ENCODE measurements around the gene EBI3.
"Not testable (repeated sequence)": the region's sequence is repeated elsewhere in the genome, so short reads cannot be mapped to it uniquely, and the experiment has no call there.

The EBI3 gene

DNA sequence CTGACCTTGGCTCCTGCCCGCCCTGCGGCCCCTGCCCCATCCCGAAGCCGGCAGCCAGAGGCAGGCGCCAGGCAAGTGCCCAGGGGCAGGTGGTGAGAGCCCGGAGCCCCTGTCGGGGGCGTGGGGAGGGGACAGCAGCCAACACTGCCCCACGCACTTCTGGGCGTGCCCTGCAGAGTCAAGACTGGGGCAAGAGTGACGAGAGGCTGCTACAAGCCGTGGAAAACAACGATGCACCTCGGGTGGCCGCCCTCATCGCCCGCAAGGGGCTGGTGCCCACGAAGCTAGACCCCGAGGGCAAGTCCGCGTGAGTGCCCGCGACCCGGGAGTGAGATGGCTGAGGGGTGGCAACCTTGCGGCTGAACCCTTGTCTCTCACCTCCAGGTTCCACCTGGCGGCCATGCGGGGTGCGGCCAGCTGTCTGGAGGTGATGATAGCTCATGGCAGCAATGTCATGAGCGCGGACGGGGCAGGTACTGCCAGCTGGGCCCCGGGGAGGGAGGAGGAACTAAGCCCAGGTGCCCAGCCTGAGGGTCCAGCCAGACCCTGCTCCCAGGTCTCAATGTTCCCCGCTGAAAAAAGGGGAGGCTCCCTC, 29.5 kb upstream of the EBI3 start:
- no peak for DNase-seq (ENCODE audit: low read depth in 1 of 2, low spot score in 1 of 2)

DNA sequence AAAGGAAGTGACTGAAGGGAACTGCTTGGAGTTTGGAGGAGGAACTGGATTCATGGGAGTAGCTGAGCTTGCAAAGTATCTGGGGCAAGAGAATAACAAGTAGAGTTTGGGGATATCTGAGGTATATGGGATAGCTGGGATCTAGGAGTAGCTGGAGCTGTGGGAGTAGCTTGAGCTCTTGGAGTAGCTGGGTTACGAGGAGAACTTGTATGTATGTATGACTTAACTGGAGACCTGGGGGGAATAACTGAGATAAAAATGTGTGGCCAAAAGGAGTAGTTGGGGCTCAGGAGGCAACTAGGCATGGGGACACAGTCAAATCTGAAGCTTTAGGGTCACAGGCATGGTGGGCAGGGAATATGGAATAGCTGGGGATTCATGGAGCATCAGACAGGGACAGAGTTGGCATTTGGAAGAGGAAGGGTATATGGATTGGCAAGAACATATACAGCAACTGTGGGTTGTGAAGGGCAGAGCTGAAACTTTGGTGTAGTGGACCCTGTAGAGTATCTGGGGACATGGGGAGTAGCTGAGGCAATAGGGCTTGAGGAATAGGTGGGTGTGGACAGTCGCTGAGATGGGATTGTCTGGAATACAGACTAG, 28.3 kb upstream of the EBI3 start:
- no peak for DNase-seq (ENCODE audit: low read depth in 1 of 2, low spot score in 1 of 2)

DNA sequence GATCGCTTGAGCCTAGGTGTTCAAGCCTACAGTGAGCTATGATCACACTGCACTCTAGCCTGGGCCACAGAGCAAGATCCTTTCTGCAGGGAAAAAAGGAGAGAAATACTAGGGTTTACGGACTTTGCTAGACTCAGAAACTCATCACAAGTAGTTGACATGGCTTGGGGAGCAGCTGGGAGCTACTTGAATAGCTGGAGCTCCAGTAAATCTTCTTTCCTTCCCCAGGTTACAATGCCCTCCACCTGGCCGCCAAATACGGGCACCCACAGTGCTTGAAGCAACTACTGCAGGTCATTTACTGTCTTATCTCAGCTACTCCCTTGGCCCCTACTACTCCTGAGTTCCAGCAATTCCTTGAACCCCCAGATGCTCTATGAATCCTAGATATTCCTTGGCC, 27.5 kb upstream of the EBI3 start:
- DNase-seq (ENCODE audit: low read depth in 1 of 2, low spot score in 1 of 2) = no peak

GRCh38 chr19:4206818-4207484, 22.4 kb upstream of the EBI3 start:
- no peak for DNase-seq (ENCODE audit: low read depth in 1 of 2, low spot score in 1 of 2)

DNA sequence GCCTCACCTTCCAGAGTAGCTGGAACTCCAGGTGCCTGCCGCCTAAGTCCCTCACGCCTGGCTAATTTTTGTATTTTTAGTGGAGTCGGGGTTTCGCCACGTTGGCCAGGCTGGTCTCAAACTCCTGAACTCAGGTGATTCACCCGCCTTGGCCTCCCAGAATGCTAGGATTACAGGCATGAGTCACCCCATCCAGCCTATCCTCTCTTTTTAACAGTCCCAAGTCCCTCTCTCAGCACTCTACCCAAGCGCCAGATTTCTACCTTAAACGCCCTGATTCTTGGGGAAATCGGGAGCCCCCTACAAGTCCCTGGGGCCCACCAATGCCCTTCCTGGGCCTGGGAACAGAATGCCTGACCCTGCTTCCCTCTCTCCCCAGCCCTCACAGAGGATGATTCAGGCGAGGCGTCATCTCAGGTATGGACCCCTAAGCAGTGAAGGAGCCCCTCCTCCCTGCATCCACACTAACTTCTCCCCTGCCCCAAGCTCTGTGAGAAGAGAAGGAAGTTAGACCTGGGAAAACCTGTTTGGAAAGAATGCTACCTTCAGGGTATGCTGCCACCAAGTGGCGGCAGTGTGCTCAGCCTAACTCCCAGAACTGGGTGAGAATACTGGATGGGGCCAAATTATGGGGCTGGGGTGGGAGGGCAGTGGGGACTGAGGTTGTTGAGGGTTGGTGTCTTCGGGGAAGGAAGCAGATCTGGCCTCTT, 20.8 kb upstream of the EBI3 start:
- DNase-seq (ENCODE audit: low read depth in 1 of 2, low spot score in 1 of 2) = no peak

GRCh38 chr19:4210166-4210731, 19.1 kb upstream of the EBI3 start:
- no peak for DNase-seq (ENCODE audit: low read depth in 1 of 2, low spot score in 1 of 2)

- no peak for DNase-seq (ENCODE audit: low read depth in 1 of 2, low spot score in 1 of 2)
These were observed 16.2 kb upstream of the EBI3 start for GRCh38 chr19:4213116-4213515.

- no peak for DNase-seq (ENCODE audit: low read depth in 1 of 2, low spot score in 1 of 2)
These were observed 13.5 kb upstream of the EBI3 start for GRCh38 chr19:4215807-4216206.

- no peak for DNase-seq (ENCODE audit: low read depth in 1 of 2, low spot score in 1 of 2)
These were observed 12.5 kb upstream of the EBI3 start for GRCh38 chr19:4216846-4217245.

- DNase-seq (ENCODE audit: low read depth in 1 of 2, low spot score in 1 of 2) = no peak
These were observed 11.7 kb upstream of the EBI3 start for GRCh38 chr19:4217429-4218264.

DNA sequence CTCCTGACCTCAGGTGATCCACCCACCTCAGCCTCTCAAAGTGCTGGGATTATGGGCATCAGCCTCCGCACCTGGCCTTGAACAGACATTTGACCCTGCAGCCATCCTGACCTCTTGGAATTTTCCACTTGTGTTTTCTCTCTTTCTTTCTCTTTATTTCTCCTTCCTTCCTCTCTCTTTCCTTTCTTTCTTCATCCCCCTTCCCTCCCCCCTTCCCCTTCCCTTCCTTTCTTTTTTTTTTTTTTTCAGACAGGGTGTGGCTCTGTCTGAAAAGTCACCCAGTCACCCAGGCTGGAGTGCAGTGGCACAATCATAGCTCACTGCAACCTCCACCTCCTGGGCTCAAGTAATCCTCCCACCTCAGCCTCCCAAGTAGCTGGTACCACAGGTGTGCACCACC, 10.8 kb upstream of the EBI3 start:
- DNase-seq (ENCODE audit: low read depth in 1 of 2, low spot score in 1 of 2) = not testable (repeated sequence)

DNA sequence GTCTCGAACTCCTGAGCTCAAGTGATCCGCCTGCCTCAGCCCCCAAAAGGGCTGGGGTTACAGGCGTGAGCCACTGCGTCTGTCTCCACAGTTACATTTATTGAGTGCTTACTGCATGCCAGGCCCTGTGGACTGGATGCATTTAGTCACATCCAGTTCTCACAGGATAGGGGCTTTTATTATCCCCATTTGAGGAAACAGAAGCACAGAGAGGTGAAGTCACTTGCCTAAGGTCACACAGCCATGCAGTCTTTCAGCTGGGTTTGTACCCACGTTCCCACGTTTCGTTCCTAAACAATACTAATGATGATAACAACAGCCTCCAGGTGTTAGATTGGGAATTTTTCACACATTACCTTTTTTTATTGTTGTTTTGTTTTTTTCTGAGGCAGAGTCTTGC, 9.1 kb upstream of the EBI3 start:
- DNase-seq (ENCODE audit: low read depth in 1 of 2, low spot score in 1 of 2) = no peak

GRCh38 chr19:4224470-4224869, 4.9 kb upstream of the EBI3 start:
- no peak for DNase-seq (ENCODE audit: low read depth in 1 of 2, low spot score in 1 of 2)

GRCh38 chr19:4225885-4226284, 3.4 kb upstream of the EBI3 start:
- DNase-seq (ENCODE audit: low read depth in 1 of 2, low spot score in 1 of 2) = no peak

- DNase-seq (ENCODE audit: low read depth in 1 of 2, low spot score in 1 of 2) = no peak
These were observed 1.6 kb upstream of the EBI3 start for GRCh38 chr19:4227771-4228170.

DNA sequence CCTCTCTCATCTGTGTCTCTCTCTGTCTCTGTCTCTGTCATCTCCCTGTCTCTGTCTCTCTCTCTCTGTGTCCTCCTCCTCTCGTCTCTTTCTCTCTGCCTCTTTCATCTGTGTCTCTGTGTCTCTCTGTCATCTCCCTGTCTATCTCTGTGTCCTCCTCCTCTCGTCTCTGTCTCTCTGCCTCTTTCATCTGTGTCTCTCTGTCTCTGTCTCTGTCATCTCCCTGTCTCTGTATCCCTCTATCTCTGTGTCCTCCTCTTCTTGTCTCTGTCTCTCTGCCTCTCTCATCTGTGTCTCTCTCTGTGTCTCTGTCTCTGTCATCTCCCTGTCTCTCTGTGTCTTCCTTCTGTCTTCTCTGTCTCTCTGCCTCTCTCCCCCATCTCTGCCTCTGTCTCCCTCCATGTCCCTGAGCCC, 551 bp upstream of the EBI3 start:
- no peak for DNase-seq (ENCODE audit: low read depth in 1 of 2, low spot score in 1 of 2)

DNA sequence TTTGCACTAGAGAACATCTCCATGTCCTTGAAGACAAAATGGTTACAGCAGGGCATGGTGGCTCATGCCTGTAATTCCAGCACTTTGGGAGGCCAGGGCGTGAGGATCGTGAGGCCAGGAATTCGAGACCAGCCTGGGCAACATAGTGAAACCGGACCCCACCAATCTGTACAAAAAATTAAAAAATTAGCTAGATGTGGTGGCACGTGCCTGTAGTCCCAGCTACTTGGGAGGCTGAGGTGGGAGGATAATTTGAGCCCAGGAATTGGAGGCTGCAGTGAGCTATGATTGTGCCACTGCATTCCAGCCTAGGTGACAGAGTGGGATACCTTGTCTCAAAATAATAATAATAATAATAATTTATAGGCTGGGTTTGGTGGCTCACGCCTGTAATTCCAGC, 914 bp downstream of the EBI3 start:
- DNase-seq (ENCODE audit: low read depth in 1 of 2, low spot score in 1 of 2) = not testable (repeated sequence)

GRCh38 chr19:4231521-4231920, 2.2 kb downstream of the EBI3 start:
- not testable (repeated sequence) for DNase-seq (ENCODE audit: low read depth in 1 of 2, low spot score in 1 of 2)

GRCh38 chr19:4232139-4232538, 2.8 kb downstream of the EBI3 start:
- DNase-seq (ENCODE audit: low read depth in 1 of 2, low spot score in 1 of 2) = not testable (repeated sequence)

DNA sequence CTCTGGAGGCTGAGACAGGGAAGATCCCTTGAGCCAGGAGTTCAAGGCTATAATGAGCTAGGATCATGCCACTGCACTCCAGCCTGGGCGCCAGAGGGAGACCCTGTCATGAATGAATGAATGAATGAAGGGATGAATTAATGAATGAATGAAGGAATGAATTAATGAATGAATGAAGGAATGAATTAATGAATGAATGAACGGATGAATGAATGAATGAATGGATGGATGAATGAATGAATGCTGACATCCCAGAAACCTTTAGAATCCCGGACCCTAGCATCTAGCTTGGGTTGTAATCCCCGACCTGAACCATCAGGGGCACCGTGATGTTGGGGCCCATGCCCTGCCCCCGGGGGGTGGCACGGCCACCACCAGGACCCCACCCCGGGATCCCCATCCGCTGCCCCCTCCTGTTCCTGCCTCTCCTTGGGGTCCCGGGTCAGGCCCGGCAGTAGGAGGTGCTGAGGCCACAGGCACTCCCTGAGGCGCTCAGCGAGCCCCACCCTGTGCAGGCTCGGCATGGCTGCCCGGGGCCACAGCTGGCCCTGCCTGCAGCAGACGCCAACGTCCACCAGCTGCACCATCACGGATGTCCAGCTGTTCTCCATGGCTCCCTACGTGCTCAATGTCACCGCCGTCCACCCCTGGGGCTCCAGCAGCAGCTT, 3.4 kb downstream of the EBI3 start:
- DNase-seq (ENCODE audit: low read depth in 1 of 2, low spot score in 1 of 2) = no peak
